Liver (tissue), 3 donors: ENCODE results near the gene IGSF8.

Experiments used
- ATF3 ChIP-seq: IDR thresholded peaks from 2 replicates; pipeline ENCODE4 v1.6.1; 2016; ENCODE audit warnings: antibody characterized with exemption
- CTCF ChIP-seq: fragments of 150-350 bp; IDR thresholded peaks from 2 replicates; pipeline ENCODE4 v1.5.1; 2017; ENCODE audit warnings: improper control_type of control experiment, low read depth, low read length; ENCODE audit not compliant: missing input control
- EGR1 ChIP-seq, 2 donors: IDR thresholded peaks; 2 replicates each; pipeline ENCODE4 v1.6.1; 2016 to 2018; ENCODE audit warnings: antibody characterized with exemption in 2 of 2, low read depth in 2 of 2
- GABPA ChIP-seq, 2 donors: IDR thresholded peaks in 1 of 2; conservative IDR thresholded peaks in 1 of 2; 2 replicates each; pipeline ENCODE4 v1.6.1; 2016; ENCODE audit warnings: antibody characterized with exemption in 2 of 2, mild to moderate bottlenecking in 1 of 2, moderate library complexity in 1 of 2
- JUND ChIP-seq, 2 donors: IDR thresholded peaks; 2 replicates each; pipeline ENCODE4 v1.6.1; 2016; ENCODE audit warnings: antibody characterized with exemption in 2 of 2
- MAX ChIP-seq: IDR thresholded peaks from 2 replicates; pipeline ENCODE4 v1.6.1; 2016; ENCODE audit warnings: antibody characterized with exemption
- RAD21 ChIP-seq, 2 donors: IDR thresholded peaks; 2 replicates each; pipeline ENCODE4 v1.6.1; 2016; ENCODE audit warnings: antibody characterized with exemption in 2 of 2, mild to moderate bottlenecking in 2 of 2
- REST ChIP-seq: IDR thresholded peaks from 2 replicates; pipeline ENCODE4 v1.6.1; 2016; ENCODE audit warnings: antibody characterized with exemption, mild to moderate bottlenecking
- RXRA ChIP-seq, 2 donors: IDR thresholded peaks; 2 replicates each; pipeline ENCODE4 v1.6.1; 2017 to 2018; ENCODE audit warnings: antibody characterized with exemption in 2 of 2, mild to moderate bottlenecking in 1 of 2
- SP1 ChIP-seq: IDR thresholded peaks from 2 replicates; pipeline ENCODE4 v1.6.1; 2018; ENCODE audit warnings: antibody characterized with exemption, mild to moderate bottlenecking
- TAF1 ChIP-seq: conservative IDR thresholded peaks from 2 replicates; pipeline ENCODE4 v1.6.1; 2016; ENCODE audit warnings: antibody characterized with exemption, mild to moderate bottlenecking
- YY1 ChIP-seq: IDR thresholded peaks from 2 replicates; pipeline ENCODE4 v1.6.1; 2016; ENCODE audit warnings: antibody characterized with exemption, mild to moderate bottlenecking
- ZBTB33 ChIP-seq: IDR thresholded peaks from 2 replicates; pipeline ENCODE4 v1.6.1; 2016; ENCODE audit warnings: antibody characterized with exemption
- donor health status: healthy.
- donor health status: healthy.

GRCh38 chr1:160123726-160124125 lies 25.3 kb upstream of the IGSF8 start:
- TF ChIP-seq CTCF (no peak), EGR1 (IDR thresholded peaks at IDR 0.05; ENCODE audit: low read depth in 2 of 2) (no peak), TAF1 (no peak), RAD21 (IDR thresholded peaks at IDR 0.05) (no peak), YY1 (no peak), MAX (no peak), RXRA (IDR thresholded peaks at IDR 0.05) (no peak), REST (no peak), GABPA (IDR thresholded peaks at IDR 0.05 in 1 of 2, conservative IDR thresholded peaks at IDR 0.05 in 1 of 2) (no peak), SP1 (no peak), ZBTB33 (no peak), ATF3 (no peak), JUND (IDR thresholded peaks at IDR 0.05) (no peak)
